NCI-H1417 (cell line): ENCODE results near the gene NCAPG2.
A peak's percentile ranks its signal among the peaks of the same experiment; 100 is the strongest.

Experiments
- DNase-seq, 3 experiments: peaks; one replicate each; lab custom pipeline; 2025; lab: John Stamatoyannopoulos, UW

The NCAPG2 gene

DNA sequence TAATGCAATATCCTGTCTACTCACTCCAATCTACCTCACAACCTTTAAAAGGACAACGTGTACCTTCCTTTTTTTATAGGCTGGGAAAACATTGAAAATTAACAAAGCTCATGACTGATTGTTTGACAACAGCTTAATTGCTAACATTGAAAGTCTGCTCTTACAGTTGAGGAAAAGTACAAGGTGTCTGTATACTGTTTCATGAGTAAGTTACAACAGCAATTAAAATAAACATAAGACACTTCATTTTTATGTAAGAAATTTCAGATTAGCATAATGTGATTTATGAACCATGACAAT is 28.6 kb upstream of the NCAPG2 start:
- DNase-seq, result no peak

- DNase-seq, result no peak
Observed at GRCh38 chr7:158732494-158733219, 28.1 kb upstream of the NCAPG2 start.

DNA sequence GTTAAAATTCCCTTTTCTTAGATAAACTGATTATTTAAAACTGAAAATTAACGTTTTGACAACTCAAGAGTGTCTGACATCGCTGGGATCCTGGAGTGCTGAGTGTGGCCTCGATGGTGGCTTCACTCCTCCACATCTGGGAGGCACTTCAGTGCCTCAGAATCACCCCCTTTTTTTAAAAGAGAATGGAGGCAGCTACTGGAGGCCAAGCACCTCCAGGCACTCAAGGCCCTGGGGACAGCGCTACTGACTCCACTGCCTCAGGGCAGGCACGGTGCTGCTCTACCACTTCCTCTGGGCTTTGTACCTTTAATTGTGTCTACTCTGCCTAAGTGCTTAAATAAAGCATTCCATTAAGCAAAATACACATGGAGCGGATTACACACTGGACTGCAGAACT is 27.2 kb upstream of the NCAPG2 start:
- peak in 1 of 3 experiments; percentile 31 for DNase-seq

- DNase-seq, result no peak
Observed at GRCh38 chr7:158730383-158731346, 26.1 kb upstream of the NCAPG2 start.

- no peak for DNase-seq
Observed at GRCh38 chr7:158729646-158730382, 25.2 kb upstream of the NCAPG2 start.

GRCh38 chr7:158728911-158729645 is 24.5 kb upstream of the NCAPG2 start:
- no peak for DNase-seq

- no peak for DNase-seq
Observed at GRCh38 chr7:158727690-158728089, 23.1 kb upstream of the NCAPG2 start.

DNA sequence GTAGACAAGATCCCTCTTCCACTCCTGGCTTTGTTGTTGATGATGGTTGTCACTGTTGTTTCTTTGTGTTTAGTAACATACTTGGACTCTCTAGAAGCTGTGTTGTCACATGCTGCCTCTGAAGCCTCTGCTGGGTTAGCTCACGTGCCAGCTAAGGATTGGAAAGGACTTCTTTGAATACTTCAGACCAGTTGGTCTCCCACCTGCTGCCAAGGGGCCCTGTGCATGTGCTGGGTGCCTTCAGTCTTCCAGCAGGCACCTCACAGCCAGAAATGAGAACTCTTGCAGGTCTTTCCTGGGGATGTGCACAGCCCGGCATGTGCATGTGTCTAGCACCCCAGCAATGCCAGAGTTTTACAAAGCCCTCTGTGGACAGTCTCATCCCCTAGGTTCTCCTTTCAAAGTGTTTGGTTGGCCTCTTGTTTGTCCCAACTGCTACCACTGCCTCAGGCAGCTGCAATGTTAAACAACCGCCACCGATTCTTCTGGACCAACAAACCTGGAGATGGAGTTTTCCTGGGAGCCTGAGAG is 21.7 kb upstream of the NCAPG2 start:
- DNase-seq, result no peak

GRCh38 chr7:158725506-158725800 is 20.8 kb upstream of the NCAPG2 start:
- DNase-seq, result no peak

- DNase-seq, result no peak
Observed at GRCh38 chr7:158724658-158725505, 20.3 kb upstream of the NCAPG2 start.

DNA sequence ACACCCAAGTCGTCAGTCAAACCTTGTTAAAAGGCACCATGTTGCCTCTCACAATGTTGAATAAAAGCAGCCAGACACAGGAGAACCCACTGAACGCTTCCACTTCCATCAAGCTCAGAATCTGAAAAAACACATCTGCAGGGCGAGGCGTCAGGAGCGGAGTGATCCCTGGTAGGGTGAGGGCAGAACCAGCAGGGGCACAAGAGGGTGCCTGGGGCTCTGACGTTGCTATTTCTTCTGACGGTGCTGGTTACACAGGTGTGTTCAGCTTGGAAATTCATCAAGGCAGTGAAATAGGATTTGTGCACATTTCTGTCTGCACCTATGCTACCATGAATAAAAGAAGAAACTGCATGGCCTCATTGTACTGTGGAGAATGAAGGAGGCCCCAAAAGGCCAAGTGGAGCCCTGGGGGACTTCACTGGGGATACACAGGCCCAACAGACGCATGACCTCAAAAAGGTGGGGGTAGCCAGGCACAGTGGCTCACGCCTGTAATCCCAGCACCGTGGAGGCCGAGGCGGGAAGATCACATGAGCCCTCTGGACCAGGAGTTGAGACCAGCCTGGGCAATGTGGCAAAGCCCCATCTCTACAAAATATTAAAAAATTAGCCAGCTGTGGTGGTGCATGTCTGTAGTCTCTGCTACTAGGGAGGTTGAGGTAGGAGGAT is 19.2 kb upstream of the NCAPG2 start:
- DNase-seq, result no peak

DNA sequence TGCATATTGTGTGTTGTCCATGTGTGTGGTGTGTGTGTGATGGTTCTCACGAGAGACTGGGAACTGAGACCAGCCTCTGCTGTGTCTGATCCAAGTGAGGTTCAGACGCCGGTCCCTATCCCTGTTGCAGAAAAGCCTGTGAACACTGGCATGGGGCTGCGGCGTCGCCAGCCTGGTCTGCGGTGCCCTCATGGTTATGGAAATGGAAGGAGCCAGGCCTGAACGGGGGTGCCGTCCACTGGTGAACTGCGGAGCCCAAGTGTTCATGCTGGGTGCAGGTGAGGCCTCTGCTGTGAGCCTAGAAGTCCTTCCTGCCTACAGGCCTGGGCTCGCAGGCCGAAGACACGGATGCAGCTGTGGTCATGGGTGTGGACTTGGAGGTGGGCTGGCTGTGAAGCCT is 18.7 kb upstream of the NCAPG2 start:
- no peak for DNase-seq

DNA sequence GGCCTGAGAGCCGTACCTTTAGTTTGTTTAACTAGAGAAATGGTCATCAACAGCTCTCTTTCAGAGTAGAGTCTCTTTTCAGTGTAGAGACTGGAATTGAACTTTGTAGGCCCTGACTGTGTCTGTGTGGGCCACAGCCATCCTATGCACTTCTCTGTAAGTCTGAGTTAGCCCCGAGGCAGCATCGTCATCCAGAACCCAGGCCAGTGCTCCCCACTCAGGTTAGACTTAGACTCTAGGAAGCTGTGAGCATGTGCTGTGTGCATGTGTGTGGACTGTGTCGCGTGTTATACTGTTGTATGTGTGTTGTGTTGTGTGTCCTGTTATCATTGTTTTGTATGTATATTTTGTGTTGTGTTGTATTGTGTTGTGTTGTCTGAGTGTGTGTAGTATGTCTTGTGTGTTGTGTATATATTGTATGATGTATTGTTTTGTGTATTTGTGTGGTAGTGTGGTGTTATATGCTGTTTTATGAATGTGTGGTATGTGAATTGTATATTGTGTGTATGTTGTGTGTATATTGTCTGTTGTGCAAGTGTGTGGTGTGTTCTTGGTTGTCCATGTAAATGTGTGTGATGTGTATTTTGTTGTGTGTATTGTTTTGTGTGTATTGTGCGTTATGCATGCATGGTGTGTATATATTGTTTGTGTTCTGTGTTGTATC is 18.1 kb upstream of the NCAPG2 start:
- DNase-seq, result no peak

DNA sequence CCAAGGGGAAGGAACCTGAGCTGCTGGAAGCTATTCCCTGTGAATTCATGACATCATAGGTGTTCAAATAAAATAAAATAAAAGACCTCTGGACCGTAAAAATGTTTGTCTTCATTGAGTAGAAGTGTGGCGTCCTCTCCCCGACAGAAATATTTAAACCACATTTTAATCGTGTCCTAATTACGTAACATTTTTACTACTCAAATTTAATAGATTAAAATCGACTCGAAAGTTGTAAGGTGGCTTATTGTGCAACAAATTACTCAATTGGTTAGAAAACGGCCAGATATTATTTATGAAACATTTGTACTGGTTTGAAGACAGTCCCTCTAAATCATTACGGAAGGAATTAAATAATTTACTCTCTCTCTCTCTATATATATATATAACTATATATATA is 15.5 kb upstream of the NCAPG2 start:
- no peak for DNase-seq

- no peak for DNase-seq
Observed at GRCh38 chr7:158716802-158717201, 12.2 kb upstream of the NCAPG2 start.

DNA sequence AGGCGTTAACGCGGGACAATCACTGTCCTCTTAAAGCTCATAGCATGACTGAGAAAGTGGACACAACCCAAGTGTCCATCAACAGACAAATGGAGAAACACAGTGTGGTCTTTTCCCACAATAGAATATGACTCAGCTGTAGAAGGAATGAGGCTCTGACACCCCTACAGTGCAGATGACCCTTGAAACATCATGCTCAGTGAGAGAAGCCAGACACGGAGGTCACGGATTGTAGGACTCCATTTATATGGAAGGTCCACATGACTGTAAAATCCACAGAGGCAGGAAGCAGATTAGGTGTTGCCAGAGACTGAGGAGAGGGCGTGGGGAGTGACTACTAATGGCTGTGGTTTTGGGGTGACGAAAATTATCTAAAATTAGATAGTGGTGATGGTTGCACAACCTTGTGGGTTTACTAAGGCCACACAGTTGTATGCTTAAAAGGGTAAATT is 6.1 kb upstream of the NCAPG2 start:
- no peak for DNase-seq

GRCh38 chr7:158707610-158708009 is 3.0 kb upstream of the NCAPG2 start:
- DNase-seq, result no peak

DNA sequence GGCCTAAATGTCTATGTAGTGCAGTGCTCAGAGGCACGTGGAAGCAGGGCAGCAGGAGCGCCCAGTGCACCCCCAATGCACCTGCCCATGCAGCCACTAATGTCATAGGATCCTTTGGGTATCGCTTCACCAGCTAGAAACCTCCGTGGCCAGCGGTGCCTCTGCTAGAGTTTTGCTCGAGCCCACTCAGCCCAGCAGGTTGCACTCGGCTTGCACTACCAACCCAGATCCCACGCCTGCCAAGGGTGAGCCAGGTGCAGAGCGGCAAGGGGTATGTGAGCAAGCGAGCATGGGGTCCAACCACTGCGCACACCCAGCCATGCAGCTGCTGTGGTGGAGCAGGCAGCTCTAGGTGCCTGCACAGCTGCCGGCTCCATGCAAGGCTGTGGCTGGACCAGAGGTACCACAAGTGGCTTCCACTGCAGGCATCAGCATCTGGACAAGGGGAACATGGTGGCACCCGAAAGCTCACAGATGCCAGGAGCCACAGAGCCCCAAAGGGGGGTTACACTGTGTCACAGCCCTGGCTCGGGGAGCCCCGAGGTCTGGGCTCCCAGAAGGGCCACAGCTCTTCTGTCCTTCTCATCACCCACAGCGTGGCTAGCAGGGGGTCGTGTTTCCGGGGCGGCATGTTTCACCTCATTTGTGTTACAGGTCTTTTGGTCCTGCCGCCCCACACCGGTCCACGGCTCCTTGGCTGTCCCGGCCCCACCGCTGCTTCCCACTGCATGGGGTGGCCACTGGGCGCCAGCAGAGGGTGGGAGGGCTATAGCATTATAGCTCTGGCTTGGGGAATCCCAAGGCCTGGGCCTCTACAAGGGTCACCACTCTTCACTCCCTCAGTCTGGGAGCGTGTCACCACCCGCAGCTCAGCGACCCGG is 2.3 kb upstream of the NCAPG2 start:
- no peak for DNase-seq

DNA sequence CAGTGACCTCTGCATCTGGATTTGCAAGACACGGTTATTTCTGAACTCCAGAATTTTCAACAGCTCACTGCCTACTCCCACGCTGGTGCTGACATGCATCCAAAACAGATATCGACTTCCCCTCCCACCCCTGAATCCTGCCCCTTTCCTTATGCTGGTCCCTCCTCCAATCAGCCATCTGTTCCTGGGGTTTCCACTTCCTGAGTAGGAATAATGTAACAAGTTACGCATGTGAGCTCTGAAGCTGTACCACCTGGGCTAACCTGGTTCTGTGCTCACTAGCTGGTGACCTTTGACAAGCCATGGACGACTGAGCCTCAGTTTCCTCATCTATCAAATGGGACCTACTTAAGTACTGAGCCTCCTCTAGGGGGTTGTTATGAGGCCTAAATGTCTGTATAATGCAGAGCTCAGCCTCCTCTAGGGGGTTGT is 1.7 kb upstream of the NCAPG2 start:
- no peak for DNase-seq
